RWPE1 (cell line): Measurements from ENCODE around the gene TMEM135.

Source experiments
- CTCF ChIA-PET: fragments of 350-600 bp; sonication (Branson Sonifier 250); formaldehyde crosslinking; extraction: SDS; loops from one replicate; lab custom pipeline; 2021; lab: Yijun Ruan, JAX
- POLR2A ChIA-PET: fragments of 400-600 bp; formaldehyde crosslinking; extraction: SDS; loops from one replicate; lab custom pipeline; 2020; ENCODE audit warnings: antibody characterized with exemption; ENCODE audit not compliant: low non-redundant PET; lab: Yijun Ruan, JAX
- DNase-seq: peaks from one replicate; pipeline ENCODE4 v3.0.0; 2012; ENCODE audit warnings: low spot score
- H3K27ac ChIP-seq: fragments of 450-650 bp; 2 replicates; pipeline ENCODE4 v1.5.1; 2017
- TF ChIP-seq, protein P1 (sequence below): fragments of 450-650 bp; conservative IDR thresholded peaks from 2 replicates; pipeline ENCODE4 v1.5.1; 2017; ENCODE audit warnings: low read depth, mild to moderate bottlenecking

Gene TMEM135

DNA sequence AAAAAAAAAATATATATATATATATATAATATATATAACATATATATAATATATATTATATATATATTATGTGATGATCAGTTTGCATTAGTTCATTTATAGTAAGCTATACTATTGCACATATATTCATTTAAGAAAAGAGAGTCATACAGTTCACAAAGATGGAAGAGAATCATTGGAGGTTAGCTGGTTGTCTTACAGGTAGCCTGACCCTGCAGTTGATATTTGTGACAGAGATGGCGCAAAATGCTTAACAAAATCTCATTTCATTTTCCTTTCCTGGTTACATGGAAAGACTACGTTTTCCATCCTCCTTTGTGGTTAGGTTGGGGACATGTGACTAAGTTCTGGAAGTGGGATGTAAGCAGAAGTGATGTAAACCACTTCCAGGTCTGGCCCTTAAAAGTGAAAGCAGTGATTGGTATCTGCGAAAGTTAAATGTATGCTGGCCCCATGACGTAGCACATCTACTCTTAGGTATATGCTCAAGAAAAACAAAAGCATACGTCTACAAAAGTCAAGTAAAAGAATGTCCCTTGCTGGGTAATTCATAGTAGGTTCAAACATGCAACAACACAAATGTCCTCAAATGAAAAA lies 7.2 kb upstream of the TMEM135 start:
- DNase-seq, result no peak
- POLR2A ChIA-PET, result no interaction called here
- CTCF ChIA-PET, result no interaction called here
- no peak overlapping the region for H3K27ac ChIP-seq
- TF ChIP-seq, protein P1, sequence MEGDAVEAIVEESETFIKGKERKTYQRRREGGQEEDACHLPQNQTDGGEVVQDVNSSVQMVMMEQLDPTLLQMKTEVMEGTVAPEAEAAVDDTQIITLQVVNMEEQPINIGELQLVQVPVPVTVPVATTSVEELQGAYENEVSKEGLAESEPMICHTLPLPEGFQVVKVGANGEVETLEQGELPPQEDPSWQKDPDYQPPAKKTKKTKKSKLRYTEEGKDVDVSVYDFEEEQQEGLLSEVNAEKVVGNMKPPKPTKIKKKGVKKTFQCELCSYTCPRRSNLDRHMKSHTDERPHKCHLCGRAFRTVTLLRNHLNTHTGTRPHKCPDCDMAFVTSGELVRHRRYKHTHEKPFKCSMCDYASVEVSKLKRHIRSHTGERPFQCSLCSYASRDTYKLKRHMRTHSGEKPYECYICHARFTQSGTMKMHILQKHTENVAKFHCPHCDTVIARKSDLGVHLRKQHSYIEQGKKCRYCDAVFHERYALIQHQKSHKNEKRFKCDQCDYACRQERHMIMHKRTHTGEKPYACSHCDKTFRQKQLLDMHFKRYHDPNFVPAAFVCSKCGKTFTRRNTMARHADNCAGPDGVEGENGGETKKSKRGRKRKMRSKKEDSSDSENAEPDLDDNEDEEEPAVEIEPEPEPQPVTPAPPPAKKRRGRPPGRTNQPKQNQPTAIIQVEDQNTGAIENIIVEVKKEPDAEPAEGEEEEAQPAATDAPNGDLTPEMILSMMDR, result no peak

DNA sequence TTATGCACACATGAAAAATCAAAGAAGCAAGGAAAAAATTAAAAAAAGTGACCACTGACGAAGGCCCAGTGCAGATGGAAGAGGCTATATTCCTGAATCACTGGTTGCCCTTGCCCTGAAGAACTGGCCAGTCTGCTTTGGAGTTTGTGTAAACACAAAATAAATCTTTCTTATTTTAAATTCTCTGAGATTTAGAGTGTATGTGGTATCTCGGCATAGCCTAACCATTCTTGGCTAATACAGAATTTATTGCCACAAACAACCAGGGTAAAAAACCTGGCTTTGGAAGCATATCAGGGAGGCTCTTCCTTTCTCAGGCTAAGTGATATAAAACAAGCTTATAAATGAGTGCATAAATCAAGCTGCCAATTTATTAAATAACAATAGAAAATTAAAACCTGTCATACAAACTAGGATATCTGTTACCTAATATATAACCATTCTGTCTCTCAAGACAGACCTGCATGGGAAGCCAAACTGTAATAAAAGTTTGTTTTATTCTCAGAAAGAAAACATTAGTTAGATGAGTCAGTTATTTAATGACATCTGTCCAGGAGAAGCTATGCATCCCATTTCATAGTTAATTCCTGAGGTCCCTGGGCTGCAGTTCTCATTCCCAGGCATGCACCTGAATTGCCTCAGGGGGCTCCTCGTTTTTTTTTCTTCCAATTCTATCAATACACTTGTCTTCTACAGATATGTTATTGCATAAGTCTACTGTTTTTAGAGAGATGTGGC lies 6.1 kb upstream of the TMEM135 start:
- DNase-seq, result no peak
- TF ChIP-seq, protein P1, result no peak
- H3K27ac ChIP-seq, result no peak overlapping the region
- CTCF ChIA-PET, result interaction anchor here (0.7 kb wide), 1 partner anchor 275 kb away, joined by 3 read pairs; no protein-coding TSS in a partner anchor
- POLR2A ChIA-PET, result no interaction called here

DNA sequence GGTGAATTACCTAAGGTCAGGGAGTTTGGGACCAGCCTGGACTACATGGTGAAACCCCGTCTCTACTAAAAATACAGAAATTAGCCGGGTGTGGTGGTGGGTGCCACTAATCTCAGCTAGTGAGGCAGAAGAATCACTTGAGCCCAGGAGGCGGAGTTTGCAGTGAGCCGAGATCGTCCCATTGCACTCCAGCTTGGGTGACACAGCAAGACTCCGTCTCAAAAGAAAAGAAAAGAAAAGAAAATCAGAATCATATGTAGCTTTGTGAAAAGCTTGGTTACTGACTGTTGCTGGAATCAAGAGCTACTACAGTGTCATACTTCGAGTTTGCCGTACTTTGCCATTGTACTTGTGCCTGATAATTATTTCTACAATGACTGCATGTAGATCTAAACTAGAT lies 4.2 kb upstream of the TMEM135 start:
- TF ChIP-seq, protein P1, result no peak
- POLR2A ChIA-PET, result no interaction called here
- no peak for DNase-seq
- H3K27ac ChIP-seq, result no peak overlapping the region
- CTCF ChIA-PET, result no interaction called here

DNA sequence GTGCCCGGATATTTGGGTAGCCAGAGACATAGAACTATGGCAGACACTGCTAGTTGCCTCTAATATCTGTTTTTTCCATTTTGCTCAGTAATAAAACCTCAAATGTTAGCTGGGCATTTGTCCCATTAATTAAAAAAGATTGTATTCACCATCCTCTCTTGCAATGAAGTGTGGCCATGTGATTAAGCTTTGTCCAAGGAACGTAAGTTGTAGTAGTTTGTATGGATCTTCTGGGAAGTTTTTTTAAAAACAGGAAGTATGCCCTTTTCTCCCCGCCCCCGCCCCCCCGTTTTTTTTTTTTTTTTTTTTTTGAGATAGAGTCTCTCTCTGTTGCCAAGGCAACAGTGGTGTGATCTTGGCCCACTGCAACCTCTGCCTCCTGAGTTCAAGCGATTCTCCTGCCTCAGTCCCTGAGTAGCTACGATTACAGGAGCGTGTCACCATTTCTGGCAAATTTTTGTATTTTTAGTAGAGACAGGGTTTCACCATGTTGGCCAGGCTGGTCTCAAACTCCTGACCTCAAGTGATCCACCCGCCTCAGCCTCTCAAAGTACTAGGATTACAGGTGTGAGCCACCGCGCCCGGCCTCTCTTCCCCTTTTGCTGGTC lies 1.7 kb upstream of the TMEM135 start:
- CTCF ChIA-PET, result interaction anchor here (0.6 kb wide), 1 partner anchor 257 kb away, joined by 5 read pairs; no protein-coding TSS in a partner anchor
- POLR2A ChIA-PET, result no interaction called here
- DNase-seq, result no peak

DNA sequence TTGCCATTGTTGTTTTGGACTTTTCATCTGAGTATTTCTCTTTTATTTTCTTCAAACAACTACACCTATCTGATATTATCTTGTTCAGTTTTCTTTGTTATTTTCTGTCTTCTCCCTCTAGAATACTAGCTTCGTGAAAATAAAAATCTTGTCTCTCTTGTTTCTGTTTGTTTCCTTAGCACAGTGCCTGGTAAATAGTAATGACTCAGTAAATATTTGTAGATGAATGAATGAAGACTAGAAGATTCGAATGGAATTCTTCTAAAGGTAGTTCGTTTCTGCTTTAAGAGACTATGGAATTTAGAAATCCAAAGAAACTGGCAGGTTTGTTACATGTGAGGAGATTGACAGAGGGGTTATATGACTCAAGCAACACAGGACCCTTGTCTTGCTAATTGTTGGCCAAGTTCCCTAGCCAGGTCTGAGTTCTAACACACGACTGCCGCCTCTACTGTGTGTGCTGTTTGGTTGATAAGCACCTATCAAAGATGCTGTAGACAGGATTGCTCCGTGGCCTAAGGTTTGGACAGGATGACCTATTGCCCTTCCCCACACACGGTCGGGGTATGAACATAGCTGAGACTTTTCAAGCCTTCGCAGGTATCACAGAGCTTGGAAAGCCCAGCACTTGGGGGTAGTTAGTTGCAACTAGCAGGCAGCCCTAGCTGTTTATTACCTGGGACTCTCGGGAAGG lies 831 bp upstream of the TMEM135 start:
- ChIA-PET POLR2A (interaction anchor here (0.7 to 1.0 kb wide), 2 partner anchors 54 to 242 kb away, joined by 3 read pairs; no protein-coding TSS in a partner anchor), CTCF (interaction anchor here (0.7 kb wide), 1 partner anchor 93 kb away, joined by 3 read pairs; no protein-coding TSS in a partner anchor)
- TF ChIP-seq, protein P1, result no peak
- no peak for DNase-seq
- H3K27ac ChIP-seq, result peak overlapping the region; percentile 85

More for the DNA sequence above, 1.7 kb upstream of the TMEM135 start:
- no peak overlapping the region for H3K27ac ChIP-seq
- TF ChIP-seq, protein P1, result no peak
